Spleen (tissue), 7 donors: Measurements from ENCODE around the gene MANSC4.

ENCODE experiments used
- POLR2A ChIP-seq, 3 donors: fragments of 450-650 bp; IDR thresholded peaks; one replicate each; pipeline ENCODE4 v1.5.1; 2017; ENCODE audit warnings: antibody characterized with exemption in 3 of 3, mild to moderate bottlenecking in 1 of 3
- POLR2AphosphoS5 ChIP-seq, 3 donors: sonication (generic); formaldehyde crosslinking; IDR thresholded peaks; one replicate each; pipeline ENCODE4 v1.5.1; 2017; ENCODE audit warnings: antibody characterized with exemption in 3 of 3
- TF ChIP-seq, protein P1 (sequence below), 11 experiments: fragments of 200-600 bp in 7 of 11; fragments of 450-650 bp in 4 of 11; sonication (generic) in 4 of 11; IDR thresholded peaks in 8 of 11; conservative IDR thresholded peaks in 3 of 11; 1 replicate in 7 of 11; 2 replicates in 4 of 11; pipeline versions ENCODE4 v1.4.0 to v1.8.0; 2016 to 2021; ENCODE audit warnings: antibody characterized with exemption in 11 of 11, inconsistent platforms in 4 of 11, mild to moderate bottlenecking in 1 of 11
- donor health status: DM: no; HTN: no; CAD: no; lungs with moderate emphysema.
- donor health status: DM: no; HTN: no; CAD: no.
- donor health status: DM: no; HTN: no; CAD: no.

DNA sequence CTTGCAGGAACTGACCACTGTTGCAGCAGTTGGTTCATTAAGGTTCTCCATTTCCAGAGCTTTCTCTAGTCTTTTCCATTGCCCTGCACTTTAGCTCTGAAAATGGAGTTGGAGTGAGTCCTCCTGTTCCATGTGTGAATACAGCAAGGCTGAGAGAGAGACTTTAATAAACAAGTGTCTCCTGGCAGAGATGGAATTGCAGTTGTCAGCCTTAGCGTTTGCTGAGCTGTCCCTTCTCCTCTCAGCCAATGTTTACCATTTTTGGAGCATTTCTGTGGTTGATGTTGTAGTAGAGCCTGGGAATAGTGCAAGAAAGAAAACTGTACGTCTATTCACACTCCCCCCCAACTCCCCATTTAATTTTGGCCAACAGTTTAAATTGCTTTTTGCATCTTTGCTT lies 7.5 kb upstream of the MANSC4 start:
- TF ChIP-seq, protein P1, sequence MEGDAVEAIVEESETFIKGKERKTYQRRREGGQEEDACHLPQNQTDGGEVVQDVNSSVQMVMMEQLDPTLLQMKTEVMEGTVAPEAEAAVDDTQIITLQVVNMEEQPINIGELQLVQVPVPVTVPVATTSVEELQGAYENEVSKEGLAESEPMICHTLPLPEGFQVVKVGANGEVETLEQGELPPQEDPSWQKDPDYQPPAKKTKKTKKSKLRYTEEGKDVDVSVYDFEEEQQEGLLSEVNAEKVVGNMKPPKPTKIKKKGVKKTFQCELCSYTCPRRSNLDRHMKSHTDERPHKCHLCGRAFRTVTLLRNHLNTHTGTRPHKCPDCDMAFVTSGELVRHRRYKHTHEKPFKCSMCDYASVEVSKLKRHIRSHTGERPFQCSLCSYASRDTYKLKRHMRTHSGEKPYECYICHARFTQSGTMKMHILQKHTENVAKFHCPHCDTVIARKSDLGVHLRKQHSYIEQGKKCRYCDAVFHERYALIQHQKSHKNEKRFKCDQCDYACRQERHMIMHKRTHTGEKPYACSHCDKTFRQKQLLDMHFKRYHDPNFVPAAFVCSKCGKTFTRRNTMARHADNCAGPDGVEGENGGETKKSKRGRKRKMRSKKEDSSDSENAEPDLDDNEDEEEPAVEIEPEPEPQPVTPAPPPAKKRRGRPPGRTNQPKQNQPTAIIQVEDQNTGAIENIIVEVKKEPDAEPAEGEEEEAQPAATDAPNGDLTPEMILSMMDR (IDR thresholded peaks at IDR 0.05 in 8 of 11, conservative IDR thresholded peaks at IDR 0.05 in 3 of 11) = no peak
- TF ChIP-seq POLR2A (IDR thresholded peaks at IDR 0.05) (no peak), POLR2AphosphoS5 (IDR thresholded peaks at IDR 0.05) (no peak)
